ENCODE data around the gene DIPK1B.

- TF ChIP-seq CTCF (IDR thresholded peaks at IDR 0.05) = no peak
- TF ChIP-seq POLR2A (IDR thresholded peaks at IDR 0.05) = no peak
These were observed 37.5 kb upstream of the DIPK1B start for GRCh38 chr9:136674786-136675349.
